Fibroblast of skin of abdomen (primary cell): ENCODE measurements around the gene INTS11.

ENCODE experiments used
- DNase-seq: peaks from one replicate; pipeline ENCODE4 v3.0.0-alpha.2; 2013

Gene INTS11

DNA sequence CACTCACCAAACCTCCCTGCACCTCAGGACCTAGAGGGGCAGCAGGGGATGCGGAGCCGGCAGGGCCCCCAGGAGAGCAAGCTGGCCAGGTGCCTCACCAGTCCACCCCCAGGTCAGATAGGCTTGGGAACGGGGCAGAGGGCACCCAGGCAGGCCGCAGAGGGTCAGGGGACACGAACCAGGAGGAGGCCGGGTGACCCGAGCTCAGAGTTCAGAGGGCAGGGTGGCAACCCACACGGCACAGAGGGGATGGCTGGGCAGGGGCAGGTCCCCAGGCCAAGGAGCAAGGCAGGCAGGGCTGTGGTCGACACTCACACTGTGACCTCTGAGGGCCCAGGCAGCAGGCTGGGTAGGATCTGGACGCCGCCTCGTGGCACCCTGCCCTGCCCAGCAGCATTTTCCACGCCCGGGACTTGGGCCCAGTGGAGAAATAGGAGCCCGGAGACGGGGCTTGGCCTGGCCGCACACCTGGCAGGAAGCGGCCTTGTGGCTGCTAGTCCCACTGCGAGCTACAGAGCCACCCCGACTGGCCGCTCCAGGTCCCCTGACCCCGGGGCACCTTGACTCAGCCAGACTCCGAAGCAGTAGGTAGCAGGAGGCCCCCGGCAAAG lies 19.5 kb upstream of the INTS11 start:
- DNase-seq: no peak

DNA sequence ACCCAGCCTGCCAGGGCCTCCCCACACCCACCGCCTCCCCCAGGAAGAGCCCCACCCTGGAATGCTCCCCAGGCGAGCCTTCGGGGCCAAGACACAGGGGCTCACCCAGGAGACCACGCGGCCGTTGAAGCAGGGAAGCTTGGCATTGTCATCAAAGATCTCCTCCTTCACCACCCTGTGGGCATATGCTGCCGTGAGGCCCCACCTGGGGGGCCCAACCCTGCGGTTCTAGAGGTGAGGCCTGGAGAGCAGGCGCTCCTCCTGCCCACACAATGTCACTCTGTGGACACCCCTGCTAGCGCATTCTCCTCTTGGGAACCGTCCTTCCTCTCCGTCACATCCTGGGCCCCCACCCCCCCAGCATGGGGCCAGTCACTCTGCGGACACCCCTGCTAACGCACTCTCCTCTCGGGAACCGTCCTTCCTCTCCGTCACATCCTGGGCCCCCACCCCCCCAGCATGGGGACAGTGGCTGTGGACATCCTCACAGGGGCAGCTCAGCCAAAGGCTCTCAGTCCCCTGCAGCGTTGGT lies 18.2 kb upstream of the INTS11 start:
- no peak for DNase-seq

DNA sequence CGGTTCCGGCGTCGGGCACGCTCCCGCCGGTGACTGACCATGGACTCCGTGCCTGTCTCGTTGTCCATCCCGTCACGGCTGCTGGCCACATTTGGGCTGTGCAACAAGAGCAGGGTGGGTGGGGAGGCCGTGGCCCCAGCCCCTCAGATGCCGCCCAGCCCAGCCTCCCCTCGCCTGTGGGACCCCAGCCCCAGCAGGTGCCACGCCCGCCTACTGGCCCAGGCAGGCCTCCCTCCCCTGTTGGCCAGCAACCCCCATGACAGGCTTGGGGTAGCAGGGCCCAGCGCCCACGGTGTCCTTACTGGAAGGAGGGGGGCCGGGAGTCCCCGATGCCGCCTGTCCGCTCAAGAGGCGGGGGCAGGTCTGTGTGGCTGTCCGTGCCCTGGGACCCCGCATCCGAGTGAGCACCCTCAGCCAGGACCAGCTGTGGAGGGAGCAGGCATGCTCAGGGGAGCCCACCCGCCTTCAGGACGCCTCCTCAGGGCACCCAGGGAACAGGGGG lies 17.7 kb upstream of the INTS11 start:
- no peak for DNase-seq

DNA sequence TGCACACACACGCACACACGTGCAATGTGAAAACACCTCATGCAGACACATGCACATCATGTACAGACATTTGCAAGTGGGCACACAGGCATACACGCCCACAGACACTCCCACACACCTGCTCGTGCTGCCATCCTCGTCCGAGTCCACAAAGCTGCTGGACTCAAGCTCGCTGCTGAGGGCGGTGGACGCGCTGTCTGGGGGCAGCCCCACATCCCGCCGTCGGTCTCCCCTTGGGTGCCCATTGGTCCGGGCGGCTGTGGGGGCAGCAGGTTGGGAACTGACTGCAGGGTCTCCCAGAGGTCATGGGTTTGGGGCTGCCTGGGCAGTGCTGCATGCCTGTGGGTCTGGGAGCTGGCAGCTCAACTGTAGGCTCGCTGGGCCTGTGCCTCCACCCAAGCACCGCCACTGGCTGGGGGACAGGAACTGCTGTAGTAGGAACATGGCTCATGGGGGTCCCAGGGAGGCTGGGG lies 17.1 kb upstream of the INTS11 start:
- no peak for DNase-seq

DNA sequence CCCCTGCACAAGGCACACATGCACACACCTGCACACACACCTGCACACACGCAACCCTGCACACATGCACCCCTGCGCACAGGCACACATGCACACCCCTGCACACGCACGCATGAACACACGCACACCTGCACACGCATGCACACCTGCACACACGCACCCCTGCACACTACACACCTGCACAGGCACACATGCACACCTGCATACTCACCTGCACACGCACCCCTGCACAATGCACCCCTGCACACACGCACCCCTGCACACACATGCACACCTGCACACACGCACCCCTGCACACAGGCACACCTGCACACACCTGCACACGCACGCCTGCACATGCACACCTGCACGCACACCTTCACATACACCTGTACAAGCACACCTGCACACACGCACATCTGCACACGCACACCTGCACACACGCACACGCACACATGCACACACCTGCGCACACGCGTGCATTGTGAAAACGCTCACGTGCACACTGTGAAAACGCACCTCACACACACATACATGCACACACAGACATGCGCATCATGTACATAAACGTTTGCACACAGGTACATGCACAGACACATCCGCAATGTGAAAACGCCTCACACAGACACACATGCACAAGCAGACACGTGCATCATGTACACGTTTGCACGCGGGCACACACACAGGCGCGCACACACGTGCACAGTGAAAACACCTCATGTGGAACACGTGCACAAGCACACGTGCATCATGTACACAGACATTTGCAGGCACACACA lies 16.5 kb upstream of the INTS11 start:
- no peak for DNase-seq

DNA sequence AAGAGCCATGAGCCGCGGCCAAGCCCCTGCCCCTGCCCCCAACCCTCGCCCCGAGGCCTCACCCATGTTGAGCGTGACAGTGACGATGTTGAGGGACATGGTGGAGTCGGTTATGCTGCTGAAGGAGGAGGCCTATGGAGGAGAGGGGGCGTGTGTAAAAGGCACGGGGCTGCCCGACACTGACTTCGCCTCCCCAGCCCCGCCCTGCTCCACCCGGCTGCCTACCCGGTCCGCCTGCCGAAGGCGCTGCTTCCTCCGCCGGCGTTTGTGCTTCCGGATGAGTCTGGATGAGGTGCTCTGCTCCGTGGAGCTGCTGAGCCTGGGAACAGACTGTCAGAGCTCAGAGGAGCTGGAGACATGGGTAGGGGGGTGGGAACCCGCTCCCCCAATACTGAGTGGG lies 15.7 kb upstream of the INTS11 start:
- no peak for DNase-seq

DNA sequence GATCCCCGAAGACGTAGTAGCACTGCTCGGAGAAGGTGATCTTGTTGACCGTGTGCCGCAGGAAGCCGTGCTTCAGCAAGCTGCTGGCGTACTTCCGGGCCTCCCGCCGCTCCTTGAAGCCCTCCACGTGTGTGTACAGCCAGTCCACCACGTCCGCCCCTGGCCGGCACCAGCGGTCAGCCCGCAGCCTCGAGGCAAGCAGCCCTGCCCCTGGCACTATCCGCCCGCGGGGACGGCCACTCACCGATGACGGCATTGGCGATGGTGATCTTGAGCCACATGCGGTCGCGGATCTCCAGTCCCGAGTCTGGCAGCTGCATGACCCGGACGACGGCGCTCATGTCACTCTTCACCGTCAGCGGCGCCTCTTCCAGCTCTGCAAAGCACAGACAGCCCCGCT lies 13.8 kb upstream of the INTS11 start:
- no peak for DNase-seq

DNA sequence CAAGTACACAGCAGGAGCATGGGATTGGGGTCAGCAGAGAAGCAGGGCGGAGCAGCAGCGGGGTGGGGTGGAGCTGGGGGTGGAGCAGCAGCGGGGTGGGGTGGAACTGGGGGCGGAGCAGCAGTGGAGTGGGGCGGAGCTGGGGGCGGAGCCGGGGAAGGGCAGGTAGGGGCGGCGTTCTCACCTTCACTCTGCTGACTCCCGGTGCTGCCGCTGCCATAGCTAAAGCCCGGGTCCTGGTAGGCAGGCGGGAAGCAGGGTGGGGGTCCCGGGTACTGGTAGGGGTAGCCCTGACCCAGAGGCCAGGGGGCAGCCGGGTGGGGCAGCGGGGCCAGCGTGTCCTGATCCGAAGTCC lies 13.3 kb upstream of the INTS11 start:
- DNase-seq: no peak

DNA sequence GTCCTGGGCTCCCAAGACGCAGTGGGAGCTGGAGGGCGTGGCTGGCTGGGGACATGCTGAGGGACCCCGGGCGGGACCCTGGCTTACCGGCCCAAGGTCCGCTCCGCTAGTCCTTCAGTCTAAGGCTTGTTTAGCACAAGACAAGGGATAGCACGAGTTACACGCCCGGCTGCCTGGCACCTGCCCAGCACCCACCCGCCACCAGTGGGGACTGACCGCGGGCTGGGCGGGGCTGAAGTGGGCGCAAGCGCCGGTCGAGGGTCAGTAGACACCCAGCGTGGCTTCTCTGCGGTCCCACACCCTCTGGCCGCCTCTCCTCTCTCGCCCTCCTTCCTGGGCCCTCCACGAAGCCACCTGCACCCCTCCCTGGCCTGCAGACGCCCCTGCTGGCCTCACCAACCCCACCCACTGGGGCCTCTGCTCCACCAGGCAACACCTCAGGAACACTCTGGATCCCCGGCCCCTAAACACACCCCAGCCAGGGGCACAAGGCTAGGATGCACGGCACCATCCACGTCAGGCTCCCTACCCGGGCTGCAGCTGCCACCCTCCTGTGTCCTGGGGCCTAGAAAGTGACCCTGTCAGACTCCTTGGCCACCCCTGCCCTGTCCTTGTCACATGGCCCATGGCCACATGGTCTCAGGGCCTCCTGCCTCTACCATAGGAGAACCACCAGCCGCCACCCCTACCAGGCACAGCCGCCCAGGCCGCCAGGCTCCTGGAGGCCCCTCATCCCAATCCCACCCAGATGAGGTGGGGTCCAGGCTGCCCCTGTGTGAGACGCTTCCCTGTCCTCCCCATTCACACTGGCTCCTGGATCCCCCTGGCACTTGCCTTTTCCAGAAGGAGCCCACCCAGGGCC lies 12.7 kb upstream of the INTS11 start:
- no peak for DNase-seq

DNA sequence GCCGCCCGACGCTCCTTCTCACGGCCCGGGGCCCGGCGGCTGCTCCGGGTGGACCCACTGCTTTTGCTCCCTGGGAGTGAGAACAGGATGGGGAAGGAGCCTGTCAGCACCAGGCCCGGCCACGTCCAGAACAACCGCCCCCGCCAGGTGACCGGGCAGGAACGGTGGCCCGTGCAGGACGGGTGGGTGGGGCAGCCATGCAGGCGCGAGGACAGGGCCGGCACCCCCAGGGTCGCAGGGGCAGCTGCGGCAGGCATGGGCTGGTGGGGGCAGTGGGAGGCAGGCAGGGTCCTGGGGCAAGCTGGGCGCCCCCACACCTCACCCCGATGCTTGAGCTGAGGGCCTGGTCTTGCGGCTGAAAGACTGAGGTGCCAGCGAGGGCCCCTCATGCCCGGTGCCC lies 12.0 kb upstream of the INTS11 start:
- no peak for DNase-seq

DNA sequence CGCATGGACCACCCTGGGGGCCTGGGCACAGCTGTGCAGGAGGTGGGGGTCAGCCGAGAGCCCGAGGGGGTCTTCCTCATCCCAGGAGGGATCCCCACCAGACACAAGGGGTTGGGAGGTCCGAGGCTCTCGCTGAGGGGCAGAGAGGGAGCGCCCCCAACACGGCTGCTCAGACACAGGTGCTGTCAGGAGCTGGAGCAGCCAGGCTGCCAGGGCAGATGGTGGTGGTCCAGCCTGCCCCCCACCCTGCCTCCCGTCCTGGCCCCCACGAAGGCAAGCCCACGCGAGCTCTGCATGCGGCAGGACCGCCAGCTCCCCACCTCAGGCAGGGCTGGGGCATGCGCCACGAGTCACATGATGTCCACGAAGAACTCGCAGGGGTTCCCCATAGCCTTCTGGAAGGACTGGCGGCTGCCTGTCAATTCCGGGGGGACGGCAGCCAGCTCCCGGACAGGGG lies 11.4 kb upstream of the INTS11 start:
- no peak for DNase-seq

DNA sequence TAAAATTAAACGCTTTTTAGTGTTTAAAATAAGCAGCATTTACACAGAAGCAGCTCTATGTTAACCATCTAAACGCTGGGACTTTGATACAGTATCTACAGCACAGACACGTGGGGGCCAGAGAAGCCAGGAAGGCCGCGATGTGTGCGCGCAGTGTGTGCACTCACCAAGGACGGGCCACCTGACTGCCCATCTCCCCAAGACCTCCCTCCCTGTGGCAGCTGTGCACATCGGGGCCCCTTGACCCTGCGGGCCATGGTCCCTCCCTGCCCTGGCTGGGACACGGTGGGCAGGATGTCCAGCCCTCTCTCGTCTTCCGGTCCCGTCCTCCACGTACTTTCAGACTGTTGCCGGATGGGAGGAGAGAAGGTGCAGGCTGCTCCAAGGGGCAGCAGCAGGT lies 10.8 kb upstream of the INTS11 start:
- no peak for DNase-seq

DNA sequence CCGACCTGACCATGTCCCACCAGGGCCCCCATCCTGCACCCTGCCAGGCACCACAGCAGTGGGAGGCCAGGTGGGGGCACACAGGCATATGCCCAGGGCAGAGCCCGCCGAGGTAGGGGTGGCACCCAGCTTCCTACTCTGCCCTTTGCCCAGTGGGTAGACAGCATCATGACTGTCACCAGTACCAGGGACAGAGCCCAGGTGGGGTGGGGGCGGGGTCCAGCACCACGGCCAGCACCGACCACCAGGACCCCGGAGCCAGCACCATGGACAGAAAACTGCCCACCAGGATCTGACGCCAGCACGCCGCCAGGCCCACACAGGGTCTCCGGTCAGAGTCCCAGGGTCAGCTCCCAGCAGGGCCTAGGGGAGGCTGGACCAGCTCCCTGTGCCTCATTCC lies 10.4 kb upstream of the INTS11 start:
- no peak for DNase-seq

DNA sequence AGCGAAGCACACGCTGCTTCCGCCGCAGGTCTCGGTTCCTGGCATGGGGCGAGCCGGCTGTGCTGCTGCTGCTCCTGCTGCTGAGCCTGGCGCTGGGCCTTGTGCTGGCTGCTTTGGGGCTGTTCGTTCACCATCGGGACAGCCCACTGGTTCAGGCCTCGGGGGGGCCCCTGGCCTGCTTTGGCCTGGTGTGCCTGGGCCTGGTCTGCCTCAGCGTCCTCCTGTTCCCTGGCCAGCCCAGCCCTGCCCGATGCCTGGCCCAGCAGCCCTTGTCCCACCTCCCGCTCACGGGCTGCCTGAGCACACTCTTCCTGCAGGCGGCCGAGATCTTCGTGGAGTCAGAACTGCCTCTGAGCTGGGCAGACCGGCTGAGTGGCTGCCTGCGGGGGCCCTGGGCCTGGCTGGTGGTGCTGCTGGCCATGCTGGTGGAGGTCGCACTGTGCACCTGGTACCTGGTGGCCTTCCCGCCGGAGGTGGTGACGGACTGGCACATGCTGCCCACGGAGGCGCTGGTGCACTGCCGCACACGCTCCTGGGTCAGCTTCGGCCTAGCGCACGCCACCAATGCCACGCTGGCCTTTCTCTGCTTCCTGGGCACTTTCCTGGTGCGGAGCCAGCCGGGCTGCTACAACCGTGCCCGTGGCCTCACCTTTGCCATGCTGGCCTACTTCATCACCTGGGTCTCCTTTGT lies 9.2 kb upstream of the INTS11 start:
- DNase-seq: no peak

DNA sequence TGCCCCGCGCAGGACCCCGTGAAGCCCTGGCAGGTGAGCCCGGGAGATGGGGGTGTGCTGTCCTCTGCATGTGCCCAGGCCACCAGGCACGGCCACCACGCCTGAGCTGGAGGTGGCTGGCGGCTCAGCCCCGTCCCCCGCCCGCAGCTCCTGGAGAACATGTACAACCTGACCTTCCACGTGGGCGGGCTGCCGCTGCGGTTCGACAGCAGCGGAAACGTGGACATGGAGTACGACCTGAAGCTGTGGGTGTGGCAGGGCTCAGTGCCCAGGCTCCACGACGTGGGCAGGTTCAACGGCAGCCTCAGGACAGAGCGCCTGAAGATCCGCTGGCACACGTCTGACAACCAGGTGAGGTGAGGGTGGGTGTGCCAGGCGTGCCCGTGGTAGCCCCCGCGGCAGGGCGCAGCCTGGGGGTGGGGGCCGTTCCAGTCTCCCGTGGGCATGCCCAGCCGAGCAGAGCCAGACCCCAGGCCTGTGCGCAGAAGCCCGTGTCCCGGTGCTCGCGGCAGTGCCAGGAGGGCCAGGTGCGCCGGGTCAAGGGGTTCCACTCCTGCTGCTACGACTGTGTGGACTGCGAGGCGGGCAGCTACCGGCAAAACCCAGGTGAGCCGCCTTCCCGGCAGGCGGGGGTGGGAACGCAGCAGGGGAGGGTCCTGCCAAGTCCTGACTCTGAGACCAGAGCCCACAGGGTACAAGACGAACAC lies 8.5 kb upstream of the INTS11 start:
- DNase-seq: no peak

DNA sequence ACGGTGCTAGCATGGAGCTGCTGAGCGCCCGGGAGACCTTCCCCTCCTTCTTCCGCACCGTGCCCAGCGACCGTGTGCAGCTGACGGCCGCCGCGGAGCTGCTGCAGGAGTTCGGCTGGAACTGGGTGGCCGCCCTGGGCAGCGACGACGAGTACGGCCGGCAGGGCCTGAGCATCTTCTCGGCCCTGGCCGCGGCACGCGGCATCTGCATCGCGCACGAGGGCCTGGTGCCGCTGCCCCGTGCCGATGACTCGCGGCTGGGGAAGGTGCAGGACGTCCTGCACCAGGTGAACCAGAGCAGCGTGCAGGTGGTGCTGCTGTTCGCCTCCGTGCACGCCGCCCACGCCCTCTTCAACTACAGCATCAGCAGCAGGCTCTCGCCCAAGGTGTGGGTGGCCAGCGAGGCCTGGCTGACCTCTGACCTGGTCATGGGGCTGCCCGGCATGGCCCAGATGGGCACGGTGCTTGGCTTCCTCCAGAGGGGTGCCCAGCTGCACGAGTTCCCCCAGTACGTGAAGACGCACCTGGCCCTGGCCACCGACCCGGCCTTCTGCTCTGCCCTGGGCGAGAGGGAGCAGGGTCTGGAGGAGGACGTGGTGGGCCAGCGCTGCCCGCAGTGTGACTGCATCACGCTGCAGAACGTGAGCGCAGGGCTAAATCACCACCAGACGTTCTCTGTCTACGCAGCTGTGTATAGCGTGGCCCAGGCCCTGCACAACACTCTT lies 7.7 kb upstream of the INTS11 start:
- no peak for DNase-seq

DNA sequence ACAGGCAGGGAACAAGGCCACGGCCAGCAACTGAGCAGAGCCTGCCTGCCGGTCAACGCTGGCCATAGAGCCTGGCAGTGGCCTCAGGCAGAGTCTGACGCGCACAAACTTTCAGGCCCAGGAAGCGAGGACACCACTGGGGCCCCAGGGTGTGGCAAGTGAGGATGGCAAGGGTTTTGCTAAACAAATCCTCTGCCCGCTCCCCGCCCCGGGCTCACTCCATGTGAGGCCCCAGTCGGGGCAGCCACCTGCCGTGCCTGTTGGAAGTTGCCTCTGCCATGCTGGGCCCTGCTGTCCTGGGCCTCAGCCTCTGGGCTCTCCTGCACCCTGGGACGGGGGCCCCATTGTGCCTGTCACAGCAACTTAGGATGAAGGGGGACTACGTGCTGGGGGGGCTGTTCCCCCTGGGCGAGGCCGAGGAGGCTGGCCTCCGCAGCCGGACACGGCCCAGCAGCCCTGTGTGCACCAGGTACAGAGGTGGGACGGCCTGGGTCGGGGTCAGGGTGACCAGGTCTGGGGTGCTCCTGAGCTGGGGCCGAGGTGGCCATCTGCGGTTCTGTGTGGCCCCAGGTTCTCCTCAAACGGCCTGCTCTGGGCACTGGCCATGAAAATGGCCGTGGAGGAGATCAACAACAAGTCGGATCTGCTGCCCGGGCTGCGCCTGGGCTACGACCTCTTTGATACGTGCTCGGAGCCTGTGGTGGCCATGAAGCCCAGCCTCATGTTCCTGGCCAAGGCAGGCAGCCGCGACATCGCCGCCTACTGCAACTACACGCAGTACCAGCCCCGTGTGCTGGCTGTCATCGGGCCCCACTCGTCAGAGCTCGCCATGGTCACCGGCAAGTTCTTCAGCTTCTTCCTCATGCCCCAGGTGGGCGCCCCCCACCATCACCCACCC lies 6.9 kb upstream of the INTS11 start, which contains the start of gene TAS1R3:
TSS of gene TAS1R3 (plus strand) at position 213 of the 898 bp plus-strand sequence. CDS start at position 279, 66 bp downstream.
- no peak for DNase-seq

DNA sequence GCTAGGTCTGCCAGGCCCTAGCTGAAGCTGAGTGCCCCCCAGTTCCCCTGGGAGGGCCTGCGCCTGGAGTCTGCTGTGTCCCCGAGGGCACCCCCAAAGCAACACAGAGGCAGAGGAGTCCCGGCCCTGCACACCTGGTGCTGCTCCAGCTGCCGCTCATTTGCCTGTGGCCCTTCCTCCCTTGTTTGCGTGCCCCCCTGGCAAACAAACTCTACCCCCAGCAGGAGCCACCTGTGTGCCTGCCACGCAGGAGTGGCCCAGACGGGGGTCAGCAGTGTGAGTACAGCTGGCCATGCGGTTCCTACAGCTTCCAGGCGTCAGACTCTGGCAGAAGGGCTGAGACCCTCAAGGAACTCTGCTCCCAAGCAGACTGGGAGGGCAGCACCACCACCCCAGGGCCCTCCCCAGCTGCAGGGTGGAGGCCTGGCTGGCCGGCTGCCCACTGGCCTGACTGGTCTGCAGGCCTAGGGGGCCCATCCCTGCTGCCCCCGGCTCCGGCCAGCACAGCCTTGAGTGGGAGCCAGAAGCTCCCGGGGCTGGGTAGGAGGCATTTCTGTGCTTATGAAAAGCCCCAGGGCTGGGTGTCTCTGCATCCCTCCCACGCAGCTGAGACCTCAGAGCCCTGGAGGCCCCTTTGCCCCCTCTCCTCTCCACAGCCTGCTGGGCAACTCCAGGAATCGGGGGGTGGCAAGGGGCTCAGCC lies 6.1 kb upstream of the INTS11 start:
- no peak for DNase-seq
